NK-92 (cell line): ENCODE data around the gene ZNF804A.

Source experiments
- DNase-seq: peaks from one replicate; lab custom pipeline; 2025; ENCODE audit not compliant: unreplicated experiment; lab: John Stamatoyannopoulos, UW

ZNF804A gene

GRCh38 chr2:184927040-184927439 is 328.7 kb downstream of the ZNF804A start:
- no peak for DNase-seq

GRCh38 chr2:184936761-184937160 is 338.4 kb downstream of the ZNF804A start:
- DNase-seq, result no peak

DNA sequence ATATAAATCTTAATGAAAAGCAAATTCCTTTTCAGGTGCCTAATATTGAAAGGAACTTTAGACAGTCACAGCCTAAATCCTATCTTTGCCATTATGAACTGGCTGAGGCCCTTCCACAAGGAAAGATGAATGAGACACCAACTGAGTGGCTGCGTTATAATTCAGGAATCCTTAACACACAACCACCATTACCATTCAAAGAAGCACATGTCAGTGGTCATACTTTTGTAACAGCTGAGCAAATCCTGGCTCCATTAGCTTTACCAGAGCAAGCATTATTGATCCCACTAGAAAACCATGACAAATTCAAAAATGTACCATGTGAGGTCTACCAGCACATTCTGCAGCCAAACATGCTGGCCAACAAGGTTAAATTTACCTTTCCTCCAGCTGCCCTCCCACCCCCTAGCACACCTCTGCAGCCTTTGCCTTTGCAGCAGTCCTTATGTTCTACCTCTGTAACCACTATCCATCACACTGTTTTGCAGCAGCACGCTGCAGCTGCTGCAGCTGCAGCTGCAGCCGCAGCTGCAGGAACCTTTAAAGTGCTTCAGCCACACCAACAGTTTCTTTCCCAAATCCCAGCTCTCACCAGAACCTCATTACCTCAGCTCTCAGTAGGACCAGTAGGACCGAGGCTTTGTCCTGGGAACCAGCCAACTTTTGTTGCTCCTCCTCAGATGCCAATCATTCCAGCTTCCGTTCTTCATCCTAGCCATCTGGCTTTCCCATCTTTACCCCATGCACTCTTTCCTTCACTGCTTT is 340.1 kb downstream of the ZNF804A start:
- DNase-seq, result no peak

DNA sequence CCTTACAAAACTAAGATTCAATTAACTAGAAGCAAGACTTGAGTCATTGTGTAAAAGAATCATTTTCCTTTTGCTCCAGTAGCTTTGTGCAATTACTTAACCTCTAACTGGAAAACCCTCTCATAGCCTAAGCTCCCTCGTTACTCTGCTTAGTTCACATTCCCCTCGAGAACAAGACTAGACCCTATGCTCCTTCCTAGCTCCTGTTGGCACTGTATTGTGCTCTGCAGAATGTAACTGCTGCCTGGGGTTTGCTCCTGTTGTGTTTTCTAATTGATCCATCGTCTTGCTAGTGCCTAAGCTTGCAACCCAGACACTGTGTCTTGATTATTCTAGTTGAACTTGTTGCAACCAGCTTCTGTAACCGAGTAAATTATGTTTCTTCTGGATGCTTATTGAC is 347.0 kb downstream of the ZNF804A start:
- DNase-seq, result no peak

- DNase-seq, result no peak
Measured at GRCh38 chr2:184945824-184946223, 347.5 kb downstream of the ZNF804A start.

- no peak for DNase-seq
Measured at GRCh38 chr2:184956856-184957255, 358.5 kb downstream of the ZNF804A start.

- no peak for DNase-seq
Measured at GRCh38 chr2:184971546-184972068, 373.3 kb downstream of the ZNF804A start.
